Measurements from ENCODE around the gene TXNDC11. TPM values are rescaled to one million over a fixed set of nuclear protein-coding genes. Genes with fewer than 3 reads are reported as not detected.

The TXNDC11 gene
- total RNA-seq, 2 donors from 2014 or later: 29.5 to 38.1 TPM

DNA sequence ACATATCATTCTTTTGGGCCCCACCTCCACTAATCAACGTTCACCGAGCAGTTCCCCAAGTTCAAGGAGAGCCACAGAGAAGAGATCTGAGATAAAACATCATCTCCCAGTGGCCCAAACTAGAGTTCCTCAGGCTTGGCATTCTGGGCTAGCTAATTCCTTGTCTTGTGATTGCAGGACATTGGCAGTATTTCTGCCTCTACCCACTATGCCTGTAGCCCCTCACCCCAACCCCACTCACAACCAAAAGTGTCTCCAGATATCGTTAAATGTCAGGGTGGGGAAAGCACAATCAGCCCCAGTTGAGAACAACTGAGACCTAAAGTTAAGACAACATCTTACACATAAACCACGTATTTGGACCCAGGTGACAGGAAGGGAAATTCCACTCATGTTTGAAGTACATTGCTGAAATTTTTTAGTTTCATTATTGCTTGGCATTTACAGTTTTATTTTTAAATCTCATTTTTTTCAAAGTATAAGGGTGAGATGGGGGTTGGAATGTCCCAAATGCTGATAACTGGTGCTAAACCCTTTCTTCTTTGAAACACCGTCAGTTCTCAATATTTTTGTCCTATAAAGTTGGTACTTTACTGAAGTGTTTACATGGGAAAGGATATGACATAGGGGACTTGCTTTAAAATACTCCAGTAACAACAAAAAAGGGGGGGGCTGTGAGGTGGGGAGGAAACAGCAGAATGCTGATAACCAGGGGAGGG, 40.8 kb upstream of the TXNDC11 start:
- Histone ChIP-seq H3K4me1 (peaks cover 5 to 42% of the 10 kb centered on the region in 2 donors), H3K4me3 (peak overlapping the region in 1 of 2 donors; percentile 29), H3K9me3 (no peaks in the 10 kb centered on the region)

GRCh38 chr16:11781773-11782172, 39.1 kb upstream of the TXNDC11 start:
- Histone ChIP-seq H3K9me3 (no peaks in the 10 kb centered on the region), H3K27me3 (no peaks in the 10 kb centered on the region), H3K4me3 (no peak overlapping the region), H3K27ac (peak overlapping the region; percentile 83 to 85), H3K4me1 (peaks cover 5 to 42% of the 10 kb centered on the region in 2 donors), H3K36me3 (peaks cover 28% of the 10 kb centered on the region)
- no peak for DNase-seq (ENCODE audit: low spot score)
- TF ChIP-seq, protein P1, sequence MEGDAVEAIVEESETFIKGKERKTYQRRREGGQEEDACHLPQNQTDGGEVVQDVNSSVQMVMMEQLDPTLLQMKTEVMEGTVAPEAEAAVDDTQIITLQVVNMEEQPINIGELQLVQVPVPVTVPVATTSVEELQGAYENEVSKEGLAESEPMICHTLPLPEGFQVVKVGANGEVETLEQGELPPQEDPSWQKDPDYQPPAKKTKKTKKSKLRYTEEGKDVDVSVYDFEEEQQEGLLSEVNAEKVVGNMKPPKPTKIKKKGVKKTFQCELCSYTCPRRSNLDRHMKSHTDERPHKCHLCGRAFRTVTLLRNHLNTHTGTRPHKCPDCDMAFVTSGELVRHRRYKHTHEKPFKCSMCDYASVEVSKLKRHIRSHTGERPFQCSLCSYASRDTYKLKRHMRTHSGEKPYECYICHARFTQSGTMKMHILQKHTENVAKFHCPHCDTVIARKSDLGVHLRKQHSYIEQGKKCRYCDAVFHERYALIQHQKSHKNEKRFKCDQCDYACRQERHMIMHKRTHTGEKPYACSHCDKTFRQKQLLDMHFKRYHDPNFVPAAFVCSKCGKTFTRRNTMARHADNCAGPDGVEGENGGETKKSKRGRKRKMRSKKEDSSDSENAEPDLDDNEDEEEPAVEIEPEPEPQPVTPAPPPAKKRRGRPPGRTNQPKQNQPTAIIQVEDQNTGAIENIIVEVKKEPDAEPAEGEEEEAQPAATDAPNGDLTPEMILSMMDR (IDR thresholded peaks at IDR 0.05): no peak

More for the DNA sequence above, 40.8 kb upstream of the TXNDC11 start:
- no peak for DNase-seq (ENCODE audit: low spot score)
- TF ChIP-seq, protein P1 (IDR thresholded peaks at IDR 0.05): no peak
- Histone ChIP-seq H3K27ac (peak overlapping the region; percentile 83 to 85), H3K27me3 (no peaks in the 10 kb centered on the region), H3K36me3 (peaks cover 12% of the 10 kb centered on the region)

DNA sequence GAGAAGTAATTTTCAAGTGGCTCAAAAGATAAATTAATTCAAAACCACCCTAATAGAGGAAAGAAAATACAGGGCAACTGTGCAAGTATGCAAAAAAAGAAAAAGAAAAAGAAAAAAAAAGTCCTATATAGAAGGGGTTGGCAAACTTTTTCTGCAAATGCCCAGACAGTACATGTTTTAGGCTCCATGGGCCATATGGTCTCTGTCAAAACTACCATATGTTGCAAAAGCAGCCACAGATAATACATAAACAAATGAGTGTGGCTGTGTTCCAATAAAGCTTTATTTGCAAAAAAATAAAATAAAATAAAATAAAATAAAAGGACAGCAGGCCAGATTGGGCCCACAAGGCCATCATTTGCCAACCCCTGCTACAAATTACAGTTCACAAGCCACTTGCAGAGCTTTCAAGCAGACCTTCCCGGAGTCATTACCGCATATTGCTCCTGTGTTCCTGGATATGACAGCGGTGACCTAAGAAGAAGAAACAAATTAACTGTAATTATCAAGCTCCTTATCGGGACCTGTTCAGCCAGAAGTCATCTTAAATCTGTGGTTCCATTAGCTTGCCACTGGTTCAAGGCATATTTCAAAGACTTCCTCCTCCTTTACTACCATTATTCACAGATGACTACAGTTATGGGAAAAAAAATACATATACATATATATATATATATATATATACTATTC, 38.5 kb upstream of the TXNDC11 start:
- Histone ChIP-seq H3K4me1 (peaks cover 5 to 42% of the 10 kb centered on the region in 2 donors), H3K36me3 (peaks cover 34% of the 10 kb centered on the region), H3K27ac (peak overlapping the region in 1 of 2 donors; percentile 85), H3K4me3 (no peak overlapping the region), H3K9me3 (no peaks in the 10 kb centered on the region), H3K27me3 (no peaks in the 10 kb centered on the region)
- no peak for DNase-seq (ENCODE audit: low spot score)
- TF ChIP-seq, protein P1 (IDR thresholded peaks at IDR 0.05): no peak

- Histone ChIP-seq H3K9me3 (no peaks in the 10 kb centered on the region), H3K27me3 (no peaks in the 10 kb centered on the region), H3K36me3 (peaks cover 55% of the 10 kb centered on the region), H3K27ac (no peak overlapping the region), H3K4me1 (peaks cover 5 to 31% of the 10 kb centered on the region in 2 donors), H3K4me3 (no peak overlapping the region)
- TF ChIP-seq, protein P1 (IDR thresholded peaks at IDR 0.05): no peak
- no peak for DNase-seq (ENCODE audit: low spot score)
These were observed 36.4 kb upstream of the TXNDC11 start for GRCh38 chr16:11779074-11779473.

GRCh38 chr16:11774065-11774626, 31.5 kb upstream of the TXNDC11 start:
- H3K4me3 ChIP-seq: no peak overlapping the region
- H3K36me3 ChIP-seq: peaks cover 95% of the 10 kb centered on the region
- DNase-seq (ENCODE audit: low spot score): no peak
- TF ChIP-seq, protein P1 (IDR thresholded peaks at IDR 0.05): no peak
- no peaks in the 10 kb centered on the region for H3K9me3 ChIP-seq
- H3K4me1 ChIP-seq: no peaks in the 10 kb centered on the region
- no peak overlapping the region for H3K27ac ChIP-seq
- H3K27me3 ChIP-seq: no peaks in the 10 kb centered on the region

Measured in right atrium auricular region (tissue), 2 donors.